NCI-H82 treated with DMSO at 0.1 percent for 48 hours (cell line): Measurements from ENCODE around the gene FNDC11.
"Not testable (repeated sequence)": the region's sequence is repeated elsewhere in the genome, so short reads cannot be mapped to it uniquely, and the experiment has no call there.

Source experiments
- DNase-seq: peaks from one replicate; lab custom pipeline; 2025; ENCODE audit not compliant: unreplicated experiment; lab: John Stamatoyannopoulos, UW

FNDC11 gene

GRCh38 chr20:63553933-63554290 is at the start of gene FNDC11:
Gene FNDC11 (plus strand): TSS chr20:63554159. CDS start chr20:63555664, 1,505 bp downstream.
- no peak for DNase-seq

- DNase-seq = no peak
These were observed 49.3 kb upstream of the FNDC11 start for GRCh38 chr20:63504642-63505041.

GRCh38 chr20:63505281-63505680 is 48.7 kb upstream of the FNDC11 start:
- DNase-seq = no peak

GRCh38 chr20:63505723-63506122 is 48.2 kb upstream of the FNDC11 start:
- no peak for DNase-seq

- no peak for DNase-seq
These were observed 46.7 kb upstream of the FNDC11 start for GRCh38 chr20:63507083-63507743.

GRCh38 chr20:63508072-63508768 is 45.7 kb upstream of the FNDC11 start:
- no peak for DNase-seq

GRCh38 chr20:63509088-63509564 is 44.8 kb upstream of the FNDC11 start:
- no peak for DNase-seq

GRCh38 chr20:63513207-63513606 is 40.8 kb upstream of the FNDC11 start:
- no peak for DNase-seq

GRCh38 chr20:63514520-63514919 is 39.4 kb upstream of the FNDC11 start:
- DNase-seq = not testable (repeated sequence)

GRCh38 chr20:63517376-63518309 is 36.3 kb upstream of the FNDC11 start:
- DNase-seq = no peak

- DNase-seq = no peak
These were observed 35.6 kb upstream of the FNDC11 start for GRCh38 chr20:63518351-63518861.

GRCh38 chr20:63518946-63519667 is 34.9 kb upstream of the FNDC11 start:
- no peak for DNase-seq

- DNase-seq = no peak
These were observed 34.1 kb upstream of the FNDC11 start for GRCh38 chr20:63519668-63520503.

GRCh38 chr20:63520504-63520933 is 33.4 kb upstream of the FNDC11 start, which contains the start of gene PPDPF:
Gene PPDPF (plus strand): TSS chr20:63520765. CDS start chr20:63521309, 544 bp downstream.
- peak; percentile 23 for DNase-seq

GRCh38 chr20:63520934-63521601 is 32.9 kb upstream of the FNDC11 start:
- no peak for DNase-seq

- no peak for DNase-seq
These were observed 32.4 kb upstream of the FNDC11 start for GRCh38 chr20:63521602-63522001.

GRCh38 chr20:63522091-63522868 is 31.7 kb upstream of the FNDC11 start:
- DNase-seq = no peak

GRCh38 chr20:63522981-63523611 is 30.9 kb upstream of the FNDC11 start:
- DNase-seq = no peak
